GM12875 (cell line): ENCODE data around the gene HOXD12.

Experiments
- H3K4me3 ChIP-seq: one replicate; pipeline ENCODE4 v1.5.1; 2011; ENCODE audit warnings: low read depth, low read length, control low read depth
- TF ChIP-seq, protein P1 (sequence below): IDR thresholded peaks from 2 replicates; pipeline ENCODE4 v1.5.1; 2011; ENCODE audit warnings: low read depth, mild to moderate bottlenecking, control low read depth, inconsistent platforms, low read length, moderate library complexity, borderline replicate concordance; ENCODE audit not compliant: insufficient read depth

The HOXD12 gene

DNA sequence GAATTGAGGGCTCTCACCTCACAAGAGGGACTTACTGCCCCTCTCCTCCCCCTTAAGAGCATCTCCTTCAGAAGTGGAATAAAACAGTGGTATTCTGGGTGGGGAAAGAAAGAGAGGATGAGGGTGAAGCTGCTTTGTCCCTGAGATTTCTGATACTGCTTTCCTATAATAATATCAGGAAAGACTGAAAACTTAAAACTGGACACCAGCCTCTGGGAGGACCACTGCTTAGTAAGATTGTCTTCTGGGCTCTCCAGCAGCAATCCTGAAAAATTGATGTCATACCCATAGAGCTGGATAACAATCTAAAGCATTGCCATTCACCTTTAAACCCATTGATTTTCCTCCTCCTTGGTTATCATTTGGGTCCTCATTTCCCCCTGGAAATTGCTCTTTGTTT, 47.0 kb downstream of the HOXD12 start:
- no peak overlapping the region for H3K4me3 ChIP-seq
- TF ChIP-seq, protein P1, sequence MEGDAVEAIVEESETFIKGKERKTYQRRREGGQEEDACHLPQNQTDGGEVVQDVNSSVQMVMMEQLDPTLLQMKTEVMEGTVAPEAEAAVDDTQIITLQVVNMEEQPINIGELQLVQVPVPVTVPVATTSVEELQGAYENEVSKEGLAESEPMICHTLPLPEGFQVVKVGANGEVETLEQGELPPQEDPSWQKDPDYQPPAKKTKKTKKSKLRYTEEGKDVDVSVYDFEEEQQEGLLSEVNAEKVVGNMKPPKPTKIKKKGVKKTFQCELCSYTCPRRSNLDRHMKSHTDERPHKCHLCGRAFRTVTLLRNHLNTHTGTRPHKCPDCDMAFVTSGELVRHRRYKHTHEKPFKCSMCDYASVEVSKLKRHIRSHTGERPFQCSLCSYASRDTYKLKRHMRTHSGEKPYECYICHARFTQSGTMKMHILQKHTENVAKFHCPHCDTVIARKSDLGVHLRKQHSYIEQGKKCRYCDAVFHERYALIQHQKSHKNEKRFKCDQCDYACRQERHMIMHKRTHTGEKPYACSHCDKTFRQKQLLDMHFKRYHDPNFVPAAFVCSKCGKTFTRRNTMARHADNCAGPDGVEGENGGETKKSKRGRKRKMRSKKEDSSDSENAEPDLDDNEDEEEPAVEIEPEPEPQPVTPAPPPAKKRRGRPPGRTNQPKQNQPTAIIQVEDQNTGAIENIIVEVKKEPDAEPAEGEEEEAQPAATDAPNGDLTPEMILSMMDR = no peak

DNA sequence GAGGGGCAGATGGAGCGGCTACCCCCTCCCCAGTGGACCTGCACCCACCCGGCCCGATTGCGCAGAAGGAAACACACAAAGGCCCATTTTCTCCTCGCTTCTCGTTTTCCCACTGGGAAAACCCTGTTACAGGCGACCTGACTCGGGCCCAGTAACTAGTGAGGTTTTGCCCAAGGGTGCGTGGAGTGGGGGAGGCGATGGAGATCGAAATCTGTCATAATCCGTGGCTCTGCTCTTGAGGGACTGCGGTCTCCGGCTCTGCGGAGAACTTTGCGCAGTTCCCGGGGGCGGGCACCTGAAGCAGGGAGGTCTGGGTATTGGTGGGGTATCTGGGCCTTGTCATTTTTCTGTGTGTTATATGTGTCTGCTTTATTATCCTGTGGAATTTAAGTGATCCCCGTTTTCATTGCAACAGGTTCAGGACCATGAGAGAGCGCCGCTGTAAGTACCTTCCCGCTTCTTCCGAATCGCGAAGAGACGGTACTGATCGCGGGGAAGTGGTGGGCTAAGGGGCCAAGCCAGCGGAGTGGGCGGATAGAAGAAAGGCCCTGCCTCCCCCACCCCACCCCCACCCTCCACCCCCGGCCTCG, 47.7 kb downstream of the HOXD12 start:
- TF ChIP-seq, protein P1 = no peak
- no peak overlapping the region for H3K4me3 ChIP-seq

DNA sequence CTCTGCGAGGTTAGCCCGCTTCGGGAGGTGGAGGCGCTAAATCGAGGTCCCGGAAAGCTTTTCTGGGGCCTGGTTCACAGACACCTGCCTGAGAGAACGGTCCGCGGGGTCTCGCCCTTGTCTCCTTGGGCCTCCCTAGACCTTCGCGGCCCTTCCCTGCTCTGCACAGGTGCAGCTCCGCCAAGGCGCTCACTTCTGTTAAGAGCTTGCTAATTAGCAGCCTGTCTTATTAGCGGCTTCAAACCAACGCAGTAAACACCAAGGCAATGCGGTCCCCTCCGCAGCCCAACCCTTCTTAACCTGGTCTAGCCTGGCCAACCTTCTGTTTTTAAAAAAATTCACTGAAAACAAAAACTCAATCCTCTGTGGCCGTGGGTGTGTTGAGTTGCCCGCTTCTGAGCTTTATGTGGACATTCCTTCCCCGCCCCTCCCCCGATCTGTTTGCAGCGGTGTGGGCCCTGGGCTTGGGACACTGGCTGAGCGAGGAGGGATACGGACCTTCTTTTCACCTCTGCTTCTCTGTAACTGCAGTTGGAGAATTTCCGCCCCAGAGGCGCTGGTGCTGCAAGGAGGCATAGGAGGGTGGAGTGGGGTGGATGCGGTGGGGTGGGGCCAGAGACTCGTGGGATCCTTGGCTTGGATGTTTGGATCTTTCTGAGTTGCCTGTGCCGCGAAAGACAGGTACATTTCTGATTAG, 48.4 kb downstream of the HOXD12 start:
- TF ChIP-seq, protein P1 = no peak

DNA sequence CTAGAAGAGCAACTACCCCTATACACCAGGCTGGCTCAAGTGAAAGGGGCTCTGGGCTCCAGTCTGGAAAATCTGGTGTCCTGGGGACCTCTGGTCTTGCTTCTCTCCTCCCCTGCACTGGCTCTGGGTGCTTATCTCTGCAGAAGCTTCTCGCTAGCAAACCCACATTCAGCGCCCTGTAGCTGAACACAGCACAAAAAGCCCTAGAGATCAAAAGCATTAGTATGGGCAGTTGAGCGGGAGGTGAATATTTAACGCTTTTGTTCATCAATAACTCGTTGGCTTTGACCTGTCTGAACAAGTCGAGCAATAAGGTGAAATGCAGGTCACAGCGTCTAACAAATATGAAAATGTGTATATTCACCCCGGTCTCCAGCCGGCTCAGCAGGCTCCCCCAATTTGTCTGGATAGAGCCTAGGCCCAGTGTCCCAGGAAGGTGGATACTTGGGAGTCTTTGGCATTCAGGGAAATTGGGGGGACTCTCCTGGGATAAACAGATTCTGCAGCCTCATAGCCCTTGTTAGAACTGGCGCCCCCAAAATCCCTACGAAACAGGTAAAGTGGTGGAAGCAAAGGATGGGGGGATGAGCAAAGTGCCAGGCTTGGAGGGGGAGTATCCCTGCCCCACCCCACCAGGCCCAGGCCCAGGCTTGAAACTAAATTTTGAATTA, 49.3 kb downstream of the HOXD12 start:
- TF ChIP-seq, protein P1 = no peak
- no peak overlapping the region for H3K4me3 ChIP-seq

More for the DNA sequence above, 48.4 kb downstream of the HOXD12 start:
- no peak overlapping the region for H3K4me3 ChIP-seq

DNA sequence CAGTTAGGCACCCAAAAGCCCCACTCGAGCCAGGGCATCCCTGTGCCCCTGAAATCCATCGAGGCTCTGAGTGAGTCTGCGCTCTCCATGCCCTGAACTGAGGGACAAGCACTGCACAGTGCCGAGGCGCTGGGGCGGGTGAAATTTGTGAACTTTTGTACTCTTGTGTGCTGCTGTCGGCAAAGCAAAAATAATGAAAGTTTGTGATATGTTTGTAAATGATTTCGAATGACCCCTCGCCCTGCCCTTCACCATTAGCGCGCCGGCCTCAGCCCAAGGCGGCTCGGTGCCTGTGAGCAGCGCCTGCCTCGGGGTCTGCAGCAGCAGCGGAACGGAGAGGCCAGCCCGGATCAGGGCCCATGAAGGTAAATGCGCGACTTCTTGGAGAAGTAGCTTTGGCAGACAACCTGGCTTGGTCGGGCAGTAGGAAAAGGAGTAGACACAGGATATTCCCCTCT, 49.9 kb downstream of the HOXD12 start:
- TF ChIP-seq, protein P1 = no peak

DNA sequence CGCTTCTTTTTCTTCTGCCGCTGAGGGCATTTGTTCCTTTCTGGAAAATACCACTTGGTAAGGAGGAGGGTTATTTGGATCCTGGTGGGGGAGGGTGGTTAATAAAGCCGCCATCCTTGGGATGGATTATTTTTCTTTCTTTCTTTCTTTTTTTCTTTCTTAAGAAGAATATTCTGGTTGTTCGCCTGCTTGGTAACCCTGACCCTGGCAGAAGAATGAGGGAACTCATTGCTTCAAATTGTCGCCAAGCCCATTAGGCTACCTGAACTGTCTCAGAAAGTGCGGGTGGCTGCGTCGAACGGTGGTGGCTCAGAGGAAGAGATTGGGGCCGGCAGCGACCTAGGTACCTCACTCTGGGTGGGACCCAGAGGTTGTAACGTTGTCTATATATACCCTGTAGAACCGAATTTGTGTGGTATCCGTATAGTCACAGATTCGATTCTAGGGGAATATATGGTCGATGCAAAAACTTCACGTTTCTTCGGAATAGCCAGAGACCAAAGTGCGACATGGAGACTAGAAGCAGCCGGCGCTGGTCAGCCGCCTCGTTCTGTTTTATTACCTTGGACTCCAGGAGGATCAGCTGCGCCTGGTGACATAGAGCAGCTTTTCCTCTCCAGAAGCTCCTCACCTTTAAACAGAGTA, 50.5 kb downstream of the HOXD12 start:
- TF ChIP-seq, protein P1 = no peak
- no peak overlapping the region for H3K4me3 ChIP-seq

More for the DNA sequence above, 49.9 kb downstream of the HOXD12 start:
- no peak overlapping the region for H3K4me3 ChIP-seq
